DOHH2 (cell line): Measurements from ENCODE around the gene CNGB1.

ENCODE experiments used
- H3F3A ChIP-seq: fragments of 200-600 bp; sonication (generic), shearing (Covaris generic); 2 replicates; pipeline ENCODE4 v1.6.0; 2016; ENCODE audit warnings: antibody characterized with exemption, mild to moderate bottlenecking; ENCODE audit not compliant: control insufficient read depth, insufficient read depth
- H3K27ac ChIP-seq: fragments of 200-600 bp; sonication (generic); 2 replicates; pipeline ENCODE4 v1.5.1; 2014; ENCODE audit warnings: low read depth, mild to moderate bottlenecking, low read length, moderate library complexity
- H3K27me3 ChIP-seq: fragments of 200-600 bp; sonication (generic); 2 replicates; pipeline ENCODE4 v1.6.1; 2014; ENCODE audit warnings: mild to moderate bottlenecking, low read length, mixed read lengths; ENCODE audit not compliant: control insufficient read depth
- H3K36me3 ChIP-seq: fragments of 200-600 bp; sonication (generic); 2 replicates; pipeline ENCODE4 v1.6.1; 2014; ENCODE audit warnings: mild to moderate bottlenecking, low read length, moderate library complexity, mixed read lengths; ENCODE audit not compliant: control insufficient read depth
- H3K4me1 ChIP-seq: fragments of 200-600 bp; sonication (generic); 2 replicates; pipeline ENCODE4 v1.6.1; 2014; ENCODE audit warnings: mild to moderate bottlenecking, low read length, mixed read lengths; ENCODE audit not compliant: control insufficient read depth
- H3K4me2 ChIP-seq: fragments of 200-600 bp; sonication (generic); 2 replicates; pipeline ENCODE4 v1.6.0; 2014; ENCODE audit warnings: mild to moderate bottlenecking, low read length, moderate library complexity
- H3K4me3 ChIP-seq: fragments of 200-600 bp; sonication (generic); 2 replicates; pipeline ENCODE4 v1.5.1; 2014; ENCODE audit warnings: mild to moderate bottlenecking, low read length, mixed read lengths
- H3K79me2 ChIP-seq: fragments of 200-600 bp; sonication (generic); 2 replicates; pipeline ENCODE4 v1.6.1; 2014; ENCODE audit warnings: mild to moderate bottlenecking, low read length, mixed read lengths; ENCODE audit not compliant: control insufficient read depth
- H3K9me2 ChIP-seq: fragments of 200-600 bp; sonication (generic); replicated peaks from 2 replicates; pipeline ENCODE4 v1.6.1; 2014; ENCODE audit warnings: mild to moderate bottlenecking, low read length, mixed read lengths; ENCODE audit not compliant: control insufficient read depth
- H3K9me3 ChIP-seq: fragments of 200-600 bp; sonication (generic); 2 replicates; pipeline ENCODE4 v1.6.1; 2014; ENCODE audit warnings: antibody characterized with exemption, low read length, mixed read lengths; ENCODE audit not compliant: control insufficient read depth, insufficient read depth
- H4K20me1 ChIP-seq: fragments of 200-600 bp; sonication (generic); 2 replicates; pipeline ENCODE4 v1.6.0; 2014; ENCODE audit warnings: low read depth, mild to moderate bottlenecking, antibody characterized with exemption, low read length, moderate library complexity; ENCODE audit not compliant: control insufficient read depth, insufficient read depth
- EZH2phosphoT487 ChIP-seq: fragments of 200-600 bp; sonication (generic); IDR thresholded peaks from 2 replicates; pipeline ENCODE4 v1.6.1; 2017; ENCODE audit warnings: borderline replicate concordance, mild to moderate bottlenecking, antibody characterized with exemption, low read length, moderate library complexity, mixed read lengths
- TF ChIP-seq, protein P1 (sequence below): fragments of 200-600 bp; sonication (generic); IDR thresholded peaks from one replicate; pipeline ENCODE4 v1.5.1; 2014; ENCODE audit warnings: antibody characterized with exemption, mild to moderate bottlenecking, low read depth, low read length; ENCODE audit not compliant: poor library complexity, severe bottlenecking

CNGB1 gene

DNA sequence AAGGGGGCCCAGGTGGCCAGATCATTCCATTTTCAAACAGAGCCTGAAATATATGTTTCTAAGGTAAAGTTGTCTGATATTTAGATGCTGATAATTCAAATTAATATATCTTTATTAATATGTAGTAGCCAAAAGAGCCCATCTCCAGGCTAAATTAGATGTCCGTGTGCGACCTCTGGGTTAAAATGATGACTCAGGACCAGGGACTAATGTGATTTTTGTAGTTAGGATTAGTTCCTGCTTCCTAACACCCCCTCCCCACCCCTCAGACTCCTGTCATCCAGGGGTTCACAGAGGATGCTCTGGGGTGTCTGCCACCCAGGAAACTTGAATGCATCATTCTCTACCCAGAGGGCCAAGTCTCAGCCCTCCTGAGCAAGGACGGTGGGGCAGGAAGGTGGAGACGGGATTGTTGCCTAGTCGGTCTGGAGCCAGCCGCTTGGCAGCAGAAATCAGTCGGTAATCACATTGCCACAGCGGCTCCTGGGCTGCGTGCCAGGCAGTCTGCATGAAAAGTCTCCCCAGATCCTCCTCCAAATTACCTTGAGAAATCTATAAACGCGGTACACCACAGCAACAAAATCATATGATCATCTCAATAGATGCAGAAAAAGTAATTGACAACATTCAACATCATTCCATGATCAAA is 29.8 kb downstream of the CNGB1 start:
- Histone ChIP-seq H3K4me1 (no peaks in the 10 kb centered on the region), H3K79me2 (no peaks in the 10 kb centered on the region), H3K4me2 (no peak overlapping the region)

DNA sequence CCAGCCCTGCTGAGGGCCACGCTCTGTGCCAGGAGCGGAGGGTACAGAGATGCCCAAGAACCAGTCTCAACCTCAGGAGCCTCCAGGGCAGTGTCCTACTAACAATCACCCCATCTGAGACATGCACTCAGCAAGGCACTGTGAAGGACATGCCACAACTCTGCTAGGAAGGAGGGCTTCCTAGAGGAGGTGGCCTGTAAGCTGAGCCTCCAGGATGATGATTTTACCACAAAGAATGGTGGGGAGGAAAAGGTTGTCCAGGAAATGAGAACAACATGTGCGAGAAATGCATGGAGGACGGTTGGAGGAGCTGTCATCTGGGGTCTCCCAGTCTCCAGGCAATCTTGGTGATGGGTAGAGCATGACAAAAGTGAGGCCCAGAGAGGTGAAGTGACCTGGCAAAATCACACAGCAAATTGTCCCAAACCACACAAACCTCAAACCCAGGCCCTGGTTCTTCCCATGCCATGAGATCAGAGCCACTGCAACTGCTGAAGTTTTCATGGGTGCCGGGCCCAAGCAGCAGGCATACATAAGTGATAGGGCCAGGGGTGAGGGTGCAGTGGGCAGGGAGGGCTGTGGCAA is 30.5 kb downstream of the CNGB1 start:
- no peak overlapping the region for H3K4me3 ChIP-seq
- no peaks in the 10 kb centered on the region for H3K9me2 ChIP-seq
- H3K4me2 ChIP-seq = no peak overlapping the region
- H3K4me1 ChIP-seq = no peaks in the 10 kb centered on the region
- H3K79me2 ChIP-seq = no peaks in the 10 kb centered on the region
- no peaks in the 10 kb centered on the region for H3F3A ChIP-seq
- H4K20me1 ChIP-seq = no peaks in the 10 kb centered on the region
- no peaks in the 10 kb centered on the region for H3K9me3 ChIP-seq
- peaks cover 4% of the 10 kb centered on the region; the same call in 1 of the 2 replicates for H3K27me3 ChIP-seq
- TF ChIP-seq, protein P1, sequence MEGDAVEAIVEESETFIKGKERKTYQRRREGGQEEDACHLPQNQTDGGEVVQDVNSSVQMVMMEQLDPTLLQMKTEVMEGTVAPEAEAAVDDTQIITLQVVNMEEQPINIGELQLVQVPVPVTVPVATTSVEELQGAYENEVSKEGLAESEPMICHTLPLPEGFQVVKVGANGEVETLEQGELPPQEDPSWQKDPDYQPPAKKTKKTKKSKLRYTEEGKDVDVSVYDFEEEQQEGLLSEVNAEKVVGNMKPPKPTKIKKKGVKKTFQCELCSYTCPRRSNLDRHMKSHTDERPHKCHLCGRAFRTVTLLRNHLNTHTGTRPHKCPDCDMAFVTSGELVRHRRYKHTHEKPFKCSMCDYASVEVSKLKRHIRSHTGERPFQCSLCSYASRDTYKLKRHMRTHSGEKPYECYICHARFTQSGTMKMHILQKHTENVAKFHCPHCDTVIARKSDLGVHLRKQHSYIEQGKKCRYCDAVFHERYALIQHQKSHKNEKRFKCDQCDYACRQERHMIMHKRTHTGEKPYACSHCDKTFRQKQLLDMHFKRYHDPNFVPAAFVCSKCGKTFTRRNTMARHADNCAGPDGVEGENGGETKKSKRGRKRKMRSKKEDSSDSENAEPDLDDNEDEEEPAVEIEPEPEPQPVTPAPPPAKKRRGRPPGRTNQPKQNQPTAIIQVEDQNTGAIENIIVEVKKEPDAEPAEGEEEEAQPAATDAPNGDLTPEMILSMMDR = no peak
- TF ChIP-seq EZH2phosphoT487 = no peak
- H3K27ac ChIP-seq = no peak overlapping the region
- no peaks in the 10 kb centered on the region for H3K36me3 ChIP-seq

More for the DNA sequence above, 29.8 kb downstream of the CNGB1 start:
- no peaks in the 10 kb centered on the region for H4K20me1 ChIP-seq
- no peaks in the 10 kb centered on the region for H3F3A ChIP-seq
- H3K9me2 ChIP-seq = no peaks in the 10 kb centered on the region
- no peaks in the 10 kb centered on the region for H3K9me3 ChIP-seq
- no peaks in the 10 kb centered on the region for H3K27me3 ChIP-seq
- TF ChIP-seq, protein P1 = no peak
- no peak for TF ChIP-seq EZH2phosphoT487
- H3K27ac ChIP-seq = no peak overlapping the region
- H3K4me3 ChIP-seq = no peak overlapping the region
- no peaks in the 10 kb centered on the region for H3K36me3 ChIP-seq

DNA sequence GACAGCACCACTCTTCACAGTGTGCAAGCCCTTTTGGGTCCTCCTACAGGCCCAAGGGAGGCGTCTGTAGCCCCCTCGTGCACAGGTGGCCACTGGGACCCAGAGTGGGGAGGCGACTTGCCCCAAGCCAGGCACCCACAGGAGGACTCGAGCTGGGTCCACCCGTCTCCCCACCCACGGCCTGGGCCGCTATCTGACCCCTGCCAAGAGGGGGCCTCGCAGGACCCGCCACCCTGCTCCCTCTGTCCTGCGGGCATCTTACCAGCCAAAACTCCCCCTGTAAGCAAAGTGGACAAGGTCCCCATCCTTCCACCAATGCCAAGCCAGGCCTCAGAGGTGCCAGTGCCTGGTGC is 31.1 kb downstream of the CNGB1 start:
- H3K27me3 ChIP-seq = peaks cover 4% of the 10 kb centered on the region; the same call in 1 of the 2 replicates
- no peaks in the 10 kb centered on the region for H3K9me2 ChIP-seq
- no peak overlapping the region for H3K4me2 ChIP-seq
- H3K9me3 ChIP-seq = no peaks in the 10 kb centered on the region
- H3K79me2 ChIP-seq = no peaks in the 10 kb centered on the region
- TF ChIP-seq, protein P1 = no peak
- no peak for TF ChIP-seq EZH2phosphoT487
- H3K4me3 ChIP-seq = no peak overlapping the region
- no peaks in the 10 kb centered on the region for H3F3A ChIP-seq
- no peaks in the 10 kb centered on the region for H3K4me1 ChIP-seq
- no peaks in the 10 kb centered on the region for H4K20me1 ChIP-seq
- H3K27ac ChIP-seq = no peak overlapping the region
- H3K36me3 ChIP-seq = no peaks in the 10 kb centered on the region
